Central memory CD4-positive, alpha-beta T cell (primary cell): Measurements from ENCODE around the gene WDR87.

Source experiments
- DNase-seq: peaks from one replicate; pipeline ENCODE4 v3.0.0; 2022
- total RNA-seq, 3 experiments: gene quantifications; one replicate each; lab custom pipeline; 2026; lab: John Stamatoyannopoulos, UW

WDR87 gene
- 0 reads per million in 3 experiments for total RNA-seq

GRCh38 chr19:37905946-37906868 is at the start of gene WDR87:
Gene WDR87 (minus strand): TSS chr19:37906594. CDS start chr19:37898239, 8,355 bp downstream.
- peak; percentile 45 for DNase-seq

- no peak for DNase-seq
These were observed 49.6 kb upstream of the WDR87 start for GRCh38 chr19:37955986-37956385.

GRCh38 chr19:37954421-37954874 is 48.1 kb upstream of the WDR87 start:
- no peak for DNase-seq

GRCh38 chr19:37953918-37954303 is 47.5 kb upstream of the WDR87 start:
- no peak for DNase-seq

GRCh38 chr19:37953171-37953917 is 47.0 kb upstream of the WDR87 start:
- DNase-seq: no peak

- no peak for DNase-seq
These were observed 45.4 kb upstream of the WDR87 start for GRCh38 chr19:37951816-37952210.

- no peak for DNase-seq
These were observed 44.2 kb upstream of the WDR87 start for GRCh38 chr19:37950471-37951175.

GRCh38 chr19:37948362-37948761 is 42.0 kb upstream of the WDR87 start:
- no peak for DNase-seq

- DNase-seq: no peak
These were observed 41.4 kb upstream of the WDR87 start for GRCh38 chr19:37947778-37948177.

- DNase-seq: no peak
These were observed 39.7 kb upstream of the WDR87 start for GRCh38 chr19:37946132-37946531.

GRCh38 chr19:37943480-37943879 is 37.1 kb upstream of the WDR87 start:
- DNase-seq: no peak

GRCh38 chr19:37942516-37942902 is 36.1 kb upstream of the WDR87 start:
- DNase-seq: no peak

GRCh38 chr19:37941782-37942515 is 35.6 kb upstream of the WDR87 start:
- no peak for DNase-seq

GRCh38 chr19:37938353-37938752 is 32.0 kb upstream of the WDR87 start:
- no peak for DNase-seq

GRCh38 chr19:37936886-37937285 is 30.5 kb upstream of the WDR87 start:
- no peak for DNase-seq

GRCh38 chr19:37936166-37936565 is 29.8 kb upstream of the WDR87 start:
- no peak for DNase-seq

- no peak for DNase-seq
These were observed 28.9 kb upstream of the WDR87 start for GRCh38 chr19:37935341-37935740.

GRCh38 chr19:37933937-37934358 is 27.6 kb upstream of the WDR87 start:
- DNase-seq: no peak

GRCh38 chr19:37932985-37933936 is 26.9 kb upstream of the WDR87 start:
- no peak for DNase-seq

- DNase-seq: no peak
These were observed 25.7 kb upstream of the WDR87 start for GRCh38 chr19:37931881-37932655.
